GM12878 (cell line): Measurements from ENCODE around the gene SLC37A1. TPM values are rescaled to one million over a fixed set of nuclear protein-coding genes. Genes with fewer than 3 reads are reported as not detected.
A peak's percentile ranks its signal among the peaks of the same experiment; 100 is the strongest.

Experiments used
- BMI1 ChIP-seq: fragments of 450-650 bp; IDR thresholded peaks from 2 replicates; pipeline ENCODE4 v1.6.1; 2016; ENCODE audit warnings: mild to moderate bottlenecking, moderate library complexity, borderline replicate concordance
- CBFB ChIP-seq: IDR thresholded peaks from 2 replicates; pipeline ENCODE4 v1.6.1; 2016; ENCODE audit warnings: antibody characterized with exemption, low read depth
- CBX5 ChIP-seq: sonication (generic); IDR thresholded peaks from 2 replicates; pipeline ENCODE4 v1.6.1; 2016; ENCODE audit warnings: low read depth, moderate library complexity, mild to moderate bottlenecking, inconsistent platforms
- ELK1 ChIP-seq: IDR thresholded peaks from 2 replicates; pipeline ENCODE4 v1.6.1; 2012; ENCODE audit warnings: low read depth, low read length, improper control_type of control experiment
- EP300 ChIP-seq, 2 experiments: fragments of 150-350 bp in 1 of 2; IDR thresholded peaks; 2 replicates each; pipeline ENCODE4 v1.6.1; 2011 to 2012; ENCODE audit warnings: low read depth in 2 of 2, low read length in 2 of 2, borderline replicate concordance in 1 of 2, improper control_type of control experiment in 1 of 2, inconsistent platforms in 1 of 2; ENCODE audit not compliant: control insufficient read depth in 1 of 2
- EZH2 ChIP-seq: IDR thresholded peaks from 2 replicates; pipeline ENCODE4 v1.6.1; 2012; ENCODE audit warnings: low read depth, mild to moderate bottlenecking, control low read depth, inconsistent platforms, low read length, borderline replicate concordance; ENCODE audit not compliant: control insufficient read depth
- GABPA ChIP-seq: IDR thresholded peaks from 2 replicates; pipeline ENCODE4 v1.6.1; 2014; ENCODE audit warnings: antibody characterized with exemption, low read depth, mild to moderate bottlenecking, inconsistent platforms
- IRF5 ChIP-seq: fragments of 450-650 bp; IDR thresholded peaks from 2 replicates; pipeline ENCODE4 v1.6.1; 2017; ENCODE audit warnings: borderline replicate concordance
- JUNB ChIP-seq: IDR thresholded peaks from 2 replicates; pipeline ENCODE4 v1.6.1; 2016; ENCODE audit warnings: antibody characterized with exemption, mild to moderate bottlenecking
- KAT2A ChIP-seq: conservative IDR thresholded peaks from 2 replicates; pipeline ENCODE4 v1.6.1; 2011; ENCODE audit warnings: low read depth, low read length; ENCODE audit not compliant: control insufficient read depth
- MEF2B ChIP-seq: fragments of 450-650 bp; IDR thresholded peaks from 2 replicates; pipeline ENCODE4 v1.6.1; 2018; ENCODE audit warnings: mild to moderate bottlenecking, moderate library complexity; ENCODE audit not compliant: partially characterized antibody, poor library complexity, severe bottlenecking
- MTA2 ChIP-seq: fragments of 450-650 bp; IDR thresholded peaks from 2 replicates; pipeline ENCODE4 v1.6.1; 2016; ENCODE audit warnings: low read depth, mild to moderate bottlenecking, moderate library complexity
- MYC ChIP-seq: IDR thresholded peaks from 2 replicates; pipeline ENCODE4 v1.6.1; 2011; ENCODE audit warnings: mild to moderate bottlenecking, low read length, moderate library complexity, inconsistent platforms; ENCODE audit not compliant: insufficient read depth, insufficient replicate concordance, insufficient read length, severe bottlenecking
- NFIC ChIP-seq: IDR thresholded peaks from 2 replicates; pipeline ENCODE4 v1.6.1; 2012; ENCODE audit warnings: low read depth, mild to moderate bottlenecking, inconsistent platforms, low read length, moderate library complexity
- NR2C2 ChIP-seq: IDR thresholded peaks from 2 replicates; pipeline ENCODE4 v1.6.1; 2011; ENCODE audit warnings: borderline replicate concordance, low read depth; ENCODE audit not compliant: control insufficient read depth, insufficient read length
- POLR2AphosphoS5 ChIP-seq: IDR thresholded peaks from 2 replicates; pipeline ENCODE4 v1.6.1; 2011; ENCODE audit warnings: mild to moderate bottlenecking, low read length, inconsistent platforms
- RAD21 ChIP-seq: IDR thresholded peaks from 2 replicates; pipeline ENCODE4 v1.6.1; 2011; ENCODE audit warnings: mild to moderate bottlenecking, low read depth, low read length, moderate library complexity; ENCODE audit not compliant: insufficient read depth
- RB1 ChIP-seq: fragments of 450-650 bp; formaldehyde crosslinking; IDR thresholded peaks from 2 replicates; pipeline ENCODE4 v1.6.1; 2017; ENCODE audit warnings: mild to moderate bottlenecking, borderline replicate concordance
- RBBP5 ChIP-seq: fragments of 200-600 bp; sonication (generic); conservative IDR thresholded peaks from 2 replicates; pipeline ENCODE4 v1.6.1; 2016
- RFX5 ChIP-seq: IDR thresholded peaks from 2 replicates; pipeline ENCODE4 v1.6.1; 2011; ENCODE audit warnings: low read depth, low read length, improper control_type of control experiment
- SREBF1 ChIP-seq: IDR thresholded peaks from 2 replicates; pipeline ENCODE4 v1.6.1; 2012; ENCODE audit warnings: mild to moderate bottlenecking, low read length
- TCF12 ChIP-seq: IDR thresholded peaks from 2 replicates; pipeline ENCODE4 v1.6.1; 2011; ENCODE audit warnings: low read depth, mild to moderate bottlenecking, low read length
- ZBTB11 ChIP-seq: fragments of 450-650 bp; formaldehyde crosslinking; IDR thresholded peaks from 2 replicates; pipeline ENCODE4 v1.5.0; 2022; ENCODE audit warnings: mild to moderate bottlenecking, missing genetic modification characterization
- ZNF622 ChIP-seq: fragments of 450-650 bp; IDR thresholded peaks from 2 replicates; pipeline ENCODE4 v1.6.1; 2017; ENCODE audit warnings: mild to moderate bottlenecking, inconsistent platforms
- polyA plus RNA-seq, 11 experiments: library from polyadenylated mRNA; depleted of rRNA in 4 of 11; unstranded in 6 of 11; stranded (reverse) in 5 of 11; fragments of >200 nt; fragmentation: Nextera tagmentation in 4 of 11; fragmentation: Illumina TruSeq in 1 of 11; extraction: Ambion mirVana in 4 of 11; extraction: Trizol in 1 of 11; gene quantifications; 1 replicate in 1 of 11; 2 replicates in 10 of 11; pipeline versions ENCODE4 v1.2.1 to v1.2.3, GENCODE V29; 2011 to 2016; ENCODE audit warnings: inconsistent platforms in 2 of 11, missing spikeins in 2 of 11, low read depth in 1 of 11
- total RNA-seq, 4 experiments: library from RNA; depleted of rRNA in 3 of 4; stranded (reverse); fragments of >200 nt in 3 of 4; fragmentation: Illumina TruSeq in 1 of 4; extraction: Trizol in 1 of 4; gene quantifications; 2 replicates each; pipeline versions ENCODE4 v1.2.1 to v1.2.3, GENCODE V29; 2013 to 2021

Gene SLC37A1
- total and polyA plus RNA-seq, 10 of the 15 experiments (the other 5 are each of a cell fraction or from before 2014, with no cell fraction given) = 1.1 to 35.5 (median 24.4) TPM

GRCh38 chr21:42537106-42537742 is 23.6 kb downstream of the SLC37A1 start (continued):
- no peak for TF ChIP-seq ZBTB11
- TF ChIP-seq KAT2A = no peak
- TF ChIP-seq SREBF1 = no peak
- no peak for TF ChIP-seq NFIC
- peak in 1 of 2 experiments; percentile 49; a peak in 1 of 4 replicates for TF ChIP-seq EP300 (IDR thresholded peaks at IDR 0.05; ENCODE audit: borderline replicate concordance in 1 of 2, control insufficient read depth in 1 of 2, low read depth in 2 of 2, low read length in 2 of 2)
- no peak for TF ChIP-seq EZH2
- TF ChIP-seq NR2C2 = no peak
- TF ChIP-seq RB1 = no peak
- TF ChIP-seq JUNB = 0 out of 2 replicates have a peak, but pooled peaks have one; percentile 13
- no peak for TF ChIP-seq TCF12
- TF ChIP-seq IRF5 = no peak
- TF ChIP-seq MTA2 = no peak
- peak; percentile 38; the same call in 1 of the 2 replicates for TF ChIP-seq CBFB
- TF ChIP-seq ZNF622 = no peak
- TF ChIP-seq POLR2AphosphoS5 = no peak
- no peak for TF ChIP-seq RFX5
- peak; percentile 85 for TF ChIP-seq RAD21
- TF ChIP-seq BMI1 = no peak
- no peak for TF ChIP-seq RBBP5
- peak; percentile 81 for TF ChIP-seq MEF2B
- TF ChIP-seq GABPA = no peak
- TF ChIP-seq ELK1 = no peak
- TF ChIP-seq MYC = no peak
- TF ChIP-seq CBX5 = no peak
